ENCODE results near the gene EPS8L3. TPM values are rescaled to one million over a fixed set of nuclear protein-coding genes. Genes with fewer than 3 reads are reported as not detected.
A peak's percentile ranks its signal among the peaks of the same experiment; 100 is the strongest.

The EPS8L3 gene
- total and polyA plus RNA-seq, 12 donors = 0.08 to 0.32 TPM; not detected in 10

DNA sequence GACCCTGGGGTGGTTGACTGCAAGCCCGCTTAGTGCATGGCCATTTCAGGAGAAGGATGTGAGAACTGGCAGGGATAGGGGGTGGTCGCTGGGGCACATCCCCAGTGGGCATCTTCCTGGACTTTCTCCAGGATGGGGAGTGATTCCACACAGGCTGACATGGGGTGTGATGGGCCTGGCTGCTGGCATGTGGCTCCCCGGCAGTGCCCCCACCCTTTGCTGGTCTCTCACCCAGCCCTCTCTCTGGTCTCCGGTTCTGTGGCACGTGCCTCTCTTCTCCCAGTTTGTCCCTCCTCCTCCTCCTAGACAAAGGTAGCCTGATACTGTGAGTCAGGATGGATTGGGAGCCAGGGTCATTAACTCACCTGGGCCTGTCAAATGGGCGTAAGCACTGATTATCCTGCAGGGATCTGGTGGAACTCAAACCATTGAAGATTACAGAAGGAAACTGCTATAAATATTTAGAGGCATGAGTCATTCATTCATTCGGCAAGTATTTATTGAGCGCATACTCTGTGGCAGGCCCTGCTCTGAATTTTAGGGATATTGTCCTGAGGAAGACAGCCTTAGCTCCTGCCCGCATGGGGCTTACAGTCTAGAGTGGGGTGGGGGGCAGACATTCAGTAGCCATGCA is 23.6 kb upstream of the EPS8L3 start:
- TF ChIP-seq, protein P1, sequence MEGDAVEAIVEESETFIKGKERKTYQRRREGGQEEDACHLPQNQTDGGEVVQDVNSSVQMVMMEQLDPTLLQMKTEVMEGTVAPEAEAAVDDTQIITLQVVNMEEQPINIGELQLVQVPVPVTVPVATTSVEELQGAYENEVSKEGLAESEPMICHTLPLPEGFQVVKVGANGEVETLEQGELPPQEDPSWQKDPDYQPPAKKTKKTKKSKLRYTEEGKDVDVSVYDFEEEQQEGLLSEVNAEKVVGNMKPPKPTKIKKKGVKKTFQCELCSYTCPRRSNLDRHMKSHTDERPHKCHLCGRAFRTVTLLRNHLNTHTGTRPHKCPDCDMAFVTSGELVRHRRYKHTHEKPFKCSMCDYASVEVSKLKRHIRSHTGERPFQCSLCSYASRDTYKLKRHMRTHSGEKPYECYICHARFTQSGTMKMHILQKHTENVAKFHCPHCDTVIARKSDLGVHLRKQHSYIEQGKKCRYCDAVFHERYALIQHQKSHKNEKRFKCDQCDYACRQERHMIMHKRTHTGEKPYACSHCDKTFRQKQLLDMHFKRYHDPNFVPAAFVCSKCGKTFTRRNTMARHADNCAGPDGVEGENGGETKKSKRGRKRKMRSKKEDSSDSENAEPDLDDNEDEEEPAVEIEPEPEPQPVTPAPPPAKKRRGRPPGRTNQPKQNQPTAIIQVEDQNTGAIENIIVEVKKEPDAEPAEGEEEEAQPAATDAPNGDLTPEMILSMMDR (IDR thresholded peaks at IDR 0.05) = no peak
- TF ChIP-seq POLR2A (IDR thresholded peaks at IDR 0.05) = no peak
- peaks cover 9 to 37% of the 10 kb centered on the region in 2 donors for H3K4me1 ChIP-seq (replicated peaks in 1 of 2)
- H3K27me3 ChIP-seq = no peaks in the 10 kb centered on the region
- H3K4me3 ChIP-seq = no peak overlapping the region
- H3K36me3 ChIP-seq (replicated peaks in 1 of 2) = no peaks in the 10 kb centered on the region
- peak in 1 of 7 donors; percentile 11 for DNase-seq
- peak overlapping the region in 1 of 5 donors; percentile 6 for H3K27ac ChIP-seq
- intact Hi-C loops (cut with DNase I) = loop anchor here in 1 of 2 donors (10.0 kb wide), 1 partner anchor 127 kb away; the partner anchor contains the start of gene CSF1
- no peaks in the 10 kb centered on the region for H3K9me3 ChIP-seq (replicated peaks in 1 of 3)
- 82 to 94% (median 87%) methylated on average over 9 of the region's 9 CpGs for WGBS, 4 donors

DNA sequence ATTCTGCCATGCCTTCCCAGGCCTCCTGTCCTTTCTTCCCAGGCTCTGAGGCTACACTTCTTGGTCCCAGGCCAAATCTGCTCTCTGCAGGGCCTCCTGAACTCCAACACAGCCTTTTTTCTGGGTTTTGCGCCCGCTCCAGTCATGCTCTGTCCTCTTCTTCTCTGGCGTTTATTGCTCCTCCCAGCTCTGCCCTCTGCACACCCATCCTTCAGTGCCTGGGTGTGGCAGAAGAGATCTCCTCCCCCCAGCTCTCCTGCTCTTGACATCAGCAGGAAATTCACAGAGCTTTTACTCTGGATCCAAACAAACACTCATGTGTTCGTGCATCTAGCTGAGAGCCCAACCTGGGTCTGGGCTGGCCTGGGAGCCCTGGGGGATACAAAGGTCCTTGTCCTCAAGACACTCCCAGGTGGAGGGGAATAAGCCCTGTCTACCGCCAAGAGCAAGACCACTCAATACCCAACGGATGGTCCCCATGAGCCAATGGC is 22.9 kb upstream of the EPS8L3 start:
- Histone ChIP-seq H3K27ac (peak overlapping the region in 1 of 5 donors; percentile 14), H3K36me3 (replicated peaks in 1 of 2) (no peaks in the 10 kb centered on the region), H3K9me3 (replicated peaks in 1 of 3) (no peaks in the 10 kb centered on the region), H3K27me3 (no peaks in the 10 kb centered on the region), H3K4me3 (no peak overlapping the region), H3K4me1 (replicated peaks in 1 of 2) (peaks cover 3 to 30% of the 10 kb centered on the region in 2 donors)
- WGBS, 4 donors = 61 to 75% (median 68%) methylated on average over 3 to 6 of the region's 6 CpGs
- TF ChIP-seq, protein P1 (IDR thresholded peaks at IDR 0.05) = no peak
- TF ChIP-seq POLR2A (IDR thresholded peaks at IDR 0.05) = no peak
- peak in 4 of 7 donors; percentile 31 to 52 (median 40) for DNase-seq
- intact Hi-C loops (cut with DNase I) = loop anchor here in 1 of 2 donors (10.0 kb wide), 1 partner anchor 128 kb away; the partner anchor contains the start of gene CSF1

DNA sequence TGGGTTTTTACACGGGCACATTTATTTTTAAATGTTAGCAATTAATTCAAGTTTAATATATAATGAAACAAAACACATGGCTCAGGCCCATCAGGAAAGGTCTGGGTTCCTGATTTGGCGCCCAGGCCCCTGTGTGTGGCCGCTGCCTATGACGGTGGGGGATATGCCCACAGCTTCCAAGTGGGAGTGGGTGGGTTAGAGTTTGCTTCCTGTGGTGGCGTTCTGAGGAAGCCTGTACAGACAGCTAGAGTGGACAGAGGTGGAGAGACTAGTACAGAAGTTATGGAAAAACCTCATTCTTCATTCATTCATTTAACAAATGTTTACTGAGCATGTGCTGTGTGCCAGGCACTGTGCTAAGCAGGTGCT is 22.4 kb upstream of the EPS8L3 start:
- peak overlapping the region in 1 of 5 donors; percentile 14 for H3K27ac ChIP-seq
- intact Hi-C loops (cut with DNase I) = loop anchor here in 1 of 2 donors (10.0 kb wide), 1 partner anchor 129 kb away; the partner anchor contains the start of gene CSF1
- DNase-seq = peak in 1 of 7 donors; percentile 7
- H3K27me3 ChIP-seq = no peaks in the 10 kb centered on the region
- no peak for TF ChIP-seq POLR2A (IDR thresholded peaks at IDR 0.05)
- TF ChIP-seq, protein P1 (IDR thresholded peaks at IDR 0.05) = no peak
- 64 to 77% (median 68%) methylated on average over 5 of the region's 5 CpGs for WGBS, 4 donors
- peaks cover 3 to 27% of the 10 kb centered on the region in 2 donors for H3K4me1 ChIP-seq (replicated peaks in 1 of 2)
- H3K9me3 ChIP-seq (replicated peaks in 1 of 3) = no peaks in the 10 kb centered on the region
- no peaks in the 10 kb centered on the region for H3K36me3 ChIP-seq (replicated peaks in 1 of 2)
- H3K4me3 ChIP-seq = no peak overlapping the region

DNA sequence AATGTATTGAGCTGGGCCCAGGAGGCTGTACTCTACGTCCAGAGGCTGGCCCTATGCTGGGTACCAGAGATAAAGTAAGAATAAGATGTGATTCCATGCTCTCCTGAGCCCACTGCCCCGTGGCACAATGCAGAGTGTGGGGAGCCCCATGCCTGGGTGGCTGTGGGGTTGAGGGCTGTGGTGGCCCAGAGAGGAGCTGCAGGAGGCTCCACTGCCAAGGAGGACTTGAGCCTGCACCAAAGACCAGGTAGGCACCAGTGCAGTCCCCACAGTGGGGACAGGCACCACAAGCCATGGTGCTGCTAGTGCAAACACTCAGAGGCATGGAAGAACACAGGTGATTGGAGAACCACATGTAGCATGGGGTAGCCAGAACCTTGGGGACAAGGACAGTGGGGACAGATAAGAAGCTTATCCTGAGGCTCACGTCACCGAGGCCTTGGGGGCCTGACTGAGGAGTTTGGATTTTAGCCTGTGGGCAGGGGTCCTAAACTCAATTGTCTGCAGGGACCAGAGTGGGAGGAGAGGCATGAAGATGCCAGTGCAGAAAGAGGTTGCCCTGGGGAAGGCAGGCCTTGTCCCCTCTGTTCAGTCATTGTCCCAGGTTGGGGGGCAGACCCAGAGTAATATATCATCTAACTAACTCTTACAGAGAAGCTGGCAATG is 21.9 kb upstream of the EPS8L3 start:
- H3K4me3 ChIP-seq = no peak overlapping the region
- TF ChIP-seq, protein P1 (IDR thresholded peaks at IDR 0.05) = no peak
- H3K27me3 ChIP-seq = no peaks in the 10 kb centered on the region
- H3K4me1 ChIP-seq (replicated peaks in 1 of 2) = peaks cover 3 to 23% of the 10 kb centered on the region in 2 donors
- peak in 4 of 7 donors; percentile 0 to 37 (median 8) for DNase-seq
- intact Hi-C loops (cut with DNase I) = loop anchor here in 1 of 2 donors (10.0 kb wide), 1 partner anchor 129 kb away; the partner anchor contains the start of gene CSF1
- no peaks in the 10 kb centered on the region for H3K9me3 ChIP-seq (replicated peaks in 1 of 3)
- no peaks in the 10 kb centered on the region for H3K36me3 ChIP-seq (replicated peaks in 1 of 2)
- no peak overlapping the region for H3K27ac ChIP-seq
- WGBS, 4 donors = 67 to 74% (median 71%) methylated on average over 3 to 4 of the region's 4 CpGs
